ENCODE results near the gene INPP4A. TPM values are rescaled to one million over a fixed set of nuclear protein-coding genes. Genes with fewer than 3 reads are reported as not detected.

INPP4A gene
- 10 to 100 TPM; 10.9 to 12.2 TPM for total RNA-seq

- whole genome bisulfite sequencing, 2 donors, result 0 to 1% methylated on average over 7 to 60 of the region's 75 CpGs
- Histone ChIP-seq H3K27me3 (no peaks in the 10 kb centered on the region), H3K36me3 (replicated peaks in 1 of 2; ENCODE audit: insufficient read depth in 1 of 2, low read depth in 2 of 2) (no peaks in the 10 kb centered on the region), H3K27ac (peak within 1 kb of the TSS; percentile 9 to 80 (median 68)), H3K4me3 (peak within 1 kb of the TSS; percentile 5 to 55), H3K9me3 (no peaks in the 10 kb centered on the region), H3K4me1 (peaks cover 13% of the 10 kb centered on the region)
- intact Hi-C loops (cut with DNase I), result no loop called here
- DNase-seq (peak; percentile 74 to 86 (median 80)), ATAC-seq (peak; percentile 93)
- TF ChIP-seq CTCF (IDR thresholded peaks at IDR 0.05), result peak in 3 of 7 experiments; percentile 10 to 64 (median 52)
- TF ChIP-seq POLR2A (IDR thresholded peaks at IDR 0.05), result no peak
These were observed at the start of gene INPP4A for GRCh38 chr2:98444436-98445176. TSS of gene INPP4A (plus strand) at chr2:98444858. CDS start at chr2:98520049, 75,191 bp downstream.

- no peak for TF ChIP-seq CTCF (IDR thresholded peaks at IDR 0.05)
- no peak for TF ChIP-seq POLR2A (IDR thresholded peaks at IDR 0.05)
- no peak for DNase-seq
- H3K4me3 ChIP-seq, result no peak overlapping the region
- WGBS, 2 donors, result 84 to 86% methylated on average over 6 of the region's 6 CpGs
- no peak overlapping the region for H3K27ac ChIP-seq
- no peaks in the 10 kb centered on the region for H3K27me3 ChIP-seq
- intact Hi-C loops (cut with DNase I), result no loop called here
- ATAC-seq, result no peak
- no peaks in the 10 kb centered on the region for H3K9me3 ChIP-seq
- H3K36me3 ChIP-seq (replicated peaks in 1 of 2; ENCODE audit: insufficient read depth in 1 of 2, low read depth in 2 of 2), result no peaks in the 10 kb centered on the region
- no peaks in the 10 kb centered on the region for H3K4me1 ChIP-seq
These were observed 48.7 kb upstream of the INPP4A start for GRCh38 chr2:98395977-98396376.

DNA sequence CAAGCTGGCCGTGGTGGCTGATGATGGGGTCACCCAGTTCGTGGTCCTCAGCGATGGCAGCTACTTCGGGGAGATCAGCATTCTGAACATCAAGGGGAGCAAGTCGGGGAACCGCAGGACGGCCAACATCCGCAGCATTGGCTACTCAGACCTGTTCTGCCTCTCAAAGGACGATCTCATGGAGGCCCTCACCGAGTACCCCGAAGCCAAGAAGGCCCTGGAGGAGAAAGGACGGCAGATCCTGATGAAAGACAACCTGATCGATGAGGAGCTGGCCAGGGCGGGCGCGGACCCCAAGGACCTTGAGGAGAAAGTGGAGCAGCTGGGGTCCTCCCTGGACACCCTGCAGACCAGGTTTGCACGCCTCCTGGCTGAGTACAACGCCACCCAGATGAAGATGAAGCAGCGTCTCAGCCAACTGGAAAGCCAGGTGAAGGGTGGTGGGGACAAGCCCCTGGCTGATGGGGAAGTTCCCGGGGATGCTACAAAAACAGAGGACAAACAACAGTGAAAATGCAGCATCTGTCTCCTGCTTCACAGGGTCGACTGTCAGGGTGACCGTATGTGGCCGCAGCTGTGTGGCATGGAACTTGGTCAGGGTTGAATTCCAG, 47.8 kb upstream of the INPP4A start:
- Histone ChIP-seq H3K36me3 (replicated peaks in 1 of 2; ENCODE audit: insufficient read depth in 1 of 2, low read depth in 2 of 2) (no peaks in the 10 kb centered on the region), H3K27me3 (no peaks in the 10 kb centered on the region), H3K27ac (no peak overlapping the region), H3K9me3 (no peaks in the 10 kb centered on the region), H3K4me3 (no peak overlapping the region), H3K4me1 (no peaks in the 10 kb centered on the region)
- no peak for ATAC-seq
- WGBS, 2 donors, result 81% methylated on average over 20 to 23 of the region's 23 CpGs
- intact Hi-C loops (cut with DNase I), result no loop called here
- no peak for DNase-seq
- no peak for TF ChIP-seq POLR2A (IDR thresholded peaks at IDR 0.05)
- TF ChIP-seq CTCF (IDR thresholded peaks at IDR 0.05), result no peak

DNA sequence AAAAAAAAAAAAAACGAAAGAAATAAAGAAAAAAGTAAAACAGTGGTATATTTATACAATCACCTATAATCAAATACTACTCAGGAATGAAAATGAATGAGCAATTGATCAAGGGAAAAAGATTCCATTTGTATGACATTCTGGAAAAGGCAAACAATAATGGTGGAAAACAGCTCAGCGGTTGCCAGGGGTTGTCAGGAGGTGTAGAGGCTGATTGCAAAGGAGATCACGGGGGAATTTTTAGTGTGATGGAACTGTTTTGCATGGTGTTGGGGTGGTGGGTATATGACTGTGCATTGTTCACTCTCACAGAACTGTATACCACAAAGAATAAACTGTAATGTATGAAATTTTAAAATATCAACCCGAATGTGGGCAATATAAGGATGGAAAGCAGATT, 45.5 kb upstream of the INPP4A start:
- DNase-seq, result no peak
- WGBS, 2 donors, result 38 to 46% methylated on average over 4 of the region's 4 CpGs
- intact Hi-C loops (cut with DNase I), result no loop called here

More for the DNA sequence above, 45.5 kb upstream of the INPP4A start:
- no peak overlapping the region for H3K4me3 ChIP-seq
- H3K9me3 ChIP-seq, result no peaks in the 10 kb centered on the region
- no peak overlapping the region for H3K27ac ChIP-seq
- no peaks in the 10 kb centered on the region for H3K36me3 ChIP-seq (replicated peaks in 1 of 2; ENCODE audit: insufficient read depth in 1 of 2, low read depth in 2 of 2)
- no peak for ATAC-seq
- no peaks in the 10 kb centered on the region for H3K4me1 ChIP-seq
- TF ChIP-seq POLR2A (IDR thresholded peaks at IDR 0.05) (no peak), CTCF (IDR thresholded peaks at IDR 0.05) (no peak)
- no peaks in the 10 kb centered on the region for H3K27me3 ChIP-seq
